Measurements from ENCODE around the gene RUNX1.

DNA sequence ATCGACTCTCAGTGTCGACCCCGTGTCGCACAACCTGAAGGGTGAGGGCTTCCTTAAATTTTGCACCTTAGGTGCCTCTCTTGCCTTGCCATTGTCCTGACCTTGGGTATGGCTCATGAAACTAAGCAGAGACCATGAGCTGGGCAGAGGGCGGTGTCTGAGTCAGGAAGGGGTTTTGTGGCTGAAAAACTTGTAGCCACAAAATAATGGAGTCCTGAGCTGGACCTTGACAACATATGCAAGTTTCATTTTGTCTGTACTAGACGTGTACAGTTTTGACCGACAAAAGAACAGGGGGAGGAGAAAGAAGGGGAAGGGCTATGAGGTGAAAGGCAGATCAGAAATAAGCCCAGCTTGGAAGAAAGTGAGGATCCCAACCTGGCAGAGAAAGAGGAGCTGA lies 8.3 kb upstream of the RUNX1 start:
- no peak for TF ChIP-seq EZH2 (IDR thresholded peaks at IDR 0.05; ENCODE audit: borderline replicate concordance, insufficient read depth, low read depth, low read length, poor library complexity, severe bottlenecking)
- TF ChIP-seq, protein P1, sequence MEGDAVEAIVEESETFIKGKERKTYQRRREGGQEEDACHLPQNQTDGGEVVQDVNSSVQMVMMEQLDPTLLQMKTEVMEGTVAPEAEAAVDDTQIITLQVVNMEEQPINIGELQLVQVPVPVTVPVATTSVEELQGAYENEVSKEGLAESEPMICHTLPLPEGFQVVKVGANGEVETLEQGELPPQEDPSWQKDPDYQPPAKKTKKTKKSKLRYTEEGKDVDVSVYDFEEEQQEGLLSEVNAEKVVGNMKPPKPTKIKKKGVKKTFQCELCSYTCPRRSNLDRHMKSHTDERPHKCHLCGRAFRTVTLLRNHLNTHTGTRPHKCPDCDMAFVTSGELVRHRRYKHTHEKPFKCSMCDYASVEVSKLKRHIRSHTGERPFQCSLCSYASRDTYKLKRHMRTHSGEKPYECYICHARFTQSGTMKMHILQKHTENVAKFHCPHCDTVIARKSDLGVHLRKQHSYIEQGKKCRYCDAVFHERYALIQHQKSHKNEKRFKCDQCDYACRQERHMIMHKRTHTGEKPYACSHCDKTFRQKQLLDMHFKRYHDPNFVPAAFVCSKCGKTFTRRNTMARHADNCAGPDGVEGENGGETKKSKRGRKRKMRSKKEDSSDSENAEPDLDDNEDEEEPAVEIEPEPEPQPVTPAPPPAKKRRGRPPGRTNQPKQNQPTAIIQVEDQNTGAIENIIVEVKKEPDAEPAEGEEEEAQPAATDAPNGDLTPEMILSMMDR (IDR thresholded peaks at IDR 0.05), result no peak

Data from B cell (primary cell).